ENCODE measurements around the gene CTSS.
"Not testable (repeated sequence)": the region's sequence is repeated elsewhere in the genome, so short reads cannot be mapped to it uniquely, and the experiment has no call there.

Gene CTSS

GRCh38 chr1:150788946-150789345 is 23.4 kb upstream of the CTSS start:
- Histone ChIP-seq H3K4me3 (ENCODE audit: low read depth in 1 of 2, low read length in 1 of 2) (no peak overlapping the region), H3K4me1 (ENCODE audit: control insufficient read depth in 1 of 2, insufficient read depth in 1 of 2, low read depth in 1 of 2, low read length in 1 of 2) (peaks cover 63 to 68% of the 10 kb centered on the region in 2 experiments), H3K27ac (peak overlapping the region; percentile 90), H3K9me3 (no peaks in the 10 kb centered on the region), H3K27me3 (no peaks in the 10 kb centered on the region), H3K36me3 (no peaks in the 10 kb centered on the region)
- no peak for TF ChIP-seq CTCF (IDR thresholded peaks at IDR 0.05)

- no peaks in the 10 kb centered on the region for H3K27me3 ChIP-seq
- peaks cover 50 to 55% of the 10 kb centered on the region in 2 experiments for H3K4me1 ChIP-seq (ENCODE audit: control insufficient read depth in 1 of 2, insufficient read depth in 1 of 2, low read depth in 1 of 2, low read length in 1 of 2)
- H3K9me3 ChIP-seq: no peaks in the 10 kb centered on the region
- peak overlapping the region; percentile 37 to 45 for H3K4me3 ChIP-seq (ENCODE audit: low read depth in 1 of 2, low read length in 1 of 2)
- peak overlapping the region; percentile 90 for H3K27ac ChIP-seq
- TF ChIP-seq CTCF (IDR thresholded peaks at IDR 0.05): no peak
- no peaks in the 10 kb centered on the region for H3K36me3 ChIP-seq
Measured at GRCh38 chr1:150787455-150787854, 21.9 kb upstream of the CTSS start.

GRCh38 chr1:150780510-150780909 is 14.9 kb upstream of the CTSS start:
- Histone ChIP-seq H3K27ac (peak overlapping the region; percentile 96), H3K27me3 (no peaks in the 10 kb centered on the region), H3K4me3 (ENCODE audit: low read depth in 1 of 2, low read length in 1 of 2) (no peak overlapping the region), H3K9me3 (no peaks in the 10 kb centered on the region), H3K4me1 (ENCODE audit: control insufficient read depth in 1 of 2, insufficient read depth in 1 of 2, low read depth in 1 of 2, low read length in 1 of 2) (peaks cover 52 to 54% of the 10 kb centered on the region in 2 experiments), H3K36me3 (no peaks in the 10 kb centered on the region)
- no peak for TF ChIP-seq CTCF (IDR thresholded peaks at IDR 0.05)

- H3K4me3 ChIP-seq (ENCODE audit: low read depth in 1 of 2, low read length in 1 of 2): peak overlapping the region in 1 of 2 experiments; percentile 43
- no peaks in the 10 kb centered on the region for H3K36me3 ChIP-seq
- peak overlapping the region; percentile 96 for H3K27ac ChIP-seq
- H3K4me1 ChIP-seq (ENCODE audit: control insufficient read depth in 1 of 2, insufficient read depth in 1 of 2, low read depth in 1 of 2, low read length in 1 of 2): peaks cover 64 to 70% of the 10 kb centered on the region in 2 experiments
- no peaks in the 10 kb centered on the region for H3K27me3 ChIP-seq
- TF ChIP-seq CTCF (IDR thresholded peaks at IDR 0.05): no peak
- H3K9me3 ChIP-seq: no peaks in the 10 kb centered on the region
Measured at GRCh38 chr1:150778409-150778808, 12.8 kb upstream of the CTSS start.

GRCh38 chr1:150777544-150777943 is 12.0 kb upstream of the CTSS start:
- no peaks in the 10 kb centered on the region for H3K27me3 ChIP-seq
- no peaks in the 10 kb centered on the region for H3K9me3 ChIP-seq
- no peaks in the 10 kb centered on the region for H3K36me3 ChIP-seq
- no peak for TF ChIP-seq CTCF (IDR thresholded peaks at IDR 0.05)
- H3K27ac ChIP-seq: peak overlapping the region; percentile 96
- peaks cover 65 to 79% of the 10 kb centered on the region in 2 experiments for H3K4me1 ChIP-seq (ENCODE audit: control insufficient read depth in 1 of 2, insufficient read depth in 1 of 2, low read depth in 1 of 2, low read length in 1 of 2)
- H3K4me3 ChIP-seq (ENCODE audit: low read depth in 1 of 2, low read length in 1 of 2): peak overlapping the region; percentile 3 to 43

GRCh38 chr1:150775931-150776505 is 10.4 kb upstream of the CTSS start:
- not testable (repeated sequence) for H3K27me3 ChIP-seq, H3K36me3 ChIP-seq, H3K9me3 ChIP-seq
- peak overlapping the region; percentile 96 for H3K27ac ChIP-seq
- H3K4me1 ChIP-seq (ENCODE audit: control insufficient read depth in 1 of 2, insufficient read depth in 1 of 2, low read depth in 1 of 2, low read length in 1 of 2): peaks cover 79 to 93% of the 10 kb centered on the region in 2 experiments
- H3K4me3 ChIP-seq (ENCODE audit: low read depth in 1 of 2, low read length in 1 of 2): peak overlapping the region in 1 of 2 experiments; percentile 43
